SK-N-SH treated with all-trans-retinoic acid at 6 μM for 48 hours (cell line): Measurements from ENCODE around the gene MACROH2A2.
"Not testable (repeated sequence)": the region's sequence is repeated elsewhere in the genome, so short reads cannot be mapped to it uniquely, and the experiment has no call there.

Experiments used
- ATAC-seq: fragments of 200-7000 bp; cut with Tn5 transposase; 3 replicates; pipeline ENCODE4 v1.9.1; 2020; ENCODE audit warnings: mild to moderate bottlenecking, moderate library complexity
- BACH2 ChIP-seq: fragments of 250-450 bp; sonication (Bioruptor Pico); IDR thresholded peaks from 2 replicates; pipeline ENCODE4 v1.9.0; 2021; ENCODE audit warnings: mild to moderate bottlenecking, borderline replicate concordance
- CSDC2 ChIP-seq: fragments of 250-450 bp; sonication (Bioruptor Pico); IDR thresholded peaks from 2 replicates; pipeline ENCODE4 v1.5.0; 2020; ENCODE audit warnings: mild to moderate bottlenecking, moderate library complexity
- GLIS3 ChIP-seq: fragments of 250-450 bp; sonication (Bioruptor Pico); IDR thresholded peaks from 2 replicates; pipeline ENCODE4 v1.5.0; 2020; ENCODE audit warnings: mild to moderate bottlenecking, moderate library complexity
- OSR1 ChIP-seq: fragments of 250-450 bp; sonication (Bioruptor Pico); IDR thresholded peaks from 2 replicates; pipeline ENCODE4 v1.8.0; 2022; ENCODE audit warnings: moderate library complexity, mild to moderate bottlenecking, inconsistent platforms
- PPARA ChIP-seq: fragments of 250-450 bp; sonication (Bioruptor Pico); IDR thresholded peaks from 2 replicates; pipeline ENCODE4 v1.5.0; 2020; ENCODE audit warnings: mild to moderate bottlenecking, borderline replicate concordance
- RARB ChIP-seq: fragments of 250-450 bp; sonication (Bioruptor Pico); IDR thresholded peaks from 2 replicates; pipeline ENCODE4 v1.8.0; 2021; ENCODE audit warnings: mild to moderate bottlenecking, moderate library complexity
- SNAI2 ChIP-seq: fragments of 250-450 bp; sonication (Bioruptor Pico); IDR thresholded peaks from 2 replicates; pipeline ENCODE4 v1.5.0; 2020; ENCODE audit warnings: mild to moderate bottlenecking, moderate library complexity
- TCF4 ChIP-seq: fragments of 250-450 bp; sonication (Bioruptor Pico); IDR thresholded peaks from 2 replicates; pipeline ENCODE4 v1.8.0; 2021; ENCODE audit warnings: mild to moderate bottlenecking, moderate library complexity, borderline replicate concordance
- TOX ChIP-seq: fragments of 250-450 bp; sonication (Bioruptor Pico); IDR thresholded peaks from 2 replicates; pipeline ENCODE4 v1.8.0; 2021; ENCODE audit warnings: mild to moderate bottlenecking, moderate library complexity, borderline replicate concordance
- ZC3H10 ChIP-seq: fragments of 250-450 bp; sonication (Bioruptor Pico); IDR thresholded peaks from 2 replicates; pipeline ENCODE4 v1.5.1; 2021; ENCODE audit warnings: mild to moderate bottlenecking, moderate library complexity
- ZFP3 ChIP-seq: fragments of 250-450 bp; sonication (Bioruptor Pico); IDR thresholded peaks from 2 replicates; pipeline ENCODE4 v1.5.0; 2020; ENCODE audit warnings: mild to moderate bottlenecking, moderate library complexity
- ZNF565 ChIP-seq: fragments of 450-650 bp; formaldehyde crosslinking; conservative IDR thresholded peaks from 2 replicates; pipeline ENCODE4 v1.5.0; 2020; ENCODE audit warnings: low read depth, mild to moderate bottlenecking, moderate library complexity
- ZNF8 ChIP-seq: fragments of 450-650 bp; formaldehyde crosslinking; IDR thresholded peaks from 2 replicates; pipeline ENCODE4 v1.5.0; 2020; ENCODE audit warnings: mild to moderate bottlenecking, moderate library complexity
- TF ChIP-seq, protein P1 (sequence below): fragments of 250-450 bp; sonication (Bioruptor Pico); IDR thresholded peaks from 2 replicates; pipeline ENCODE4 v1.5.0; 2020; ENCODE audit warnings: mild to moderate bottlenecking, moderate library complexity
- TF ChIP-seq, protein P2 (sequence below): fragments of 250-450 bp; sonication (Bioruptor Pico); IDR thresholded peaks from 2 replicates; pipeline ENCODE4 v1.8.0; 2020; ENCODE audit warnings: mild to moderate bottlenecking, moderate library complexity, borderline replicate concordance
- TF ChIP-seq, protein P3 (sequence below): fragments of 250-450 bp; sonication (Bioruptor Pico); IDR thresholded peaks from 2 replicates; pipeline ENCODE4 v1.8.0; 2021; ENCODE audit warnings: low read depth, mild to moderate bottlenecking, moderate library complexity, borderline replicate concordance
- TF ChIP-seq, protein P4 (sequence below): fragments of 250-450 bp; sonication (Bioruptor Pico); IDR thresholded peaks from 2 replicates; pipeline ENCODE4 v1.5.1; 2021; ENCODE audit warnings: mild to moderate bottlenecking, moderate library complexity

The MACROH2A2 gene

DNA sequence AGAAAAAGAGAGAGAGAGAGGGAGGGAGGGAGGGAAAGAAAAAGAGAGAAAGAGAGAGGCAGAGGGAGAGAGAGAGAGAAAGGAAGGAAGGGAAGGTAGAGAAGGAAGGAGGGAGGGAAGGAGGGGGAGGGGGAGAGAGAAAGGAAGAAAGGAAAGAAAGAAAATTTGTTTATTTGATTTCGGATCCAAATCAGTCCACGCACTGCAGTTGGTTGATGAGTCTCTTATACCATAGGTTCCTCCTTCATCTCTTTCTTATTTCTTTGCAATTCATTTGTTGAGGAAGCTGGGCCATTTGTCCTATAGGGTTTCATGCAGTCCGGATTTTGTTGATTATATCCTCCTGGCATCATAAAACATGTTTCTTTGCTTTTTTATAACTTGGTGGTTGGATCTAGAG, 45.6 kb downstream of the MACROH2A2 start (continued):
- TF ChIP-seq, protein P1, sequence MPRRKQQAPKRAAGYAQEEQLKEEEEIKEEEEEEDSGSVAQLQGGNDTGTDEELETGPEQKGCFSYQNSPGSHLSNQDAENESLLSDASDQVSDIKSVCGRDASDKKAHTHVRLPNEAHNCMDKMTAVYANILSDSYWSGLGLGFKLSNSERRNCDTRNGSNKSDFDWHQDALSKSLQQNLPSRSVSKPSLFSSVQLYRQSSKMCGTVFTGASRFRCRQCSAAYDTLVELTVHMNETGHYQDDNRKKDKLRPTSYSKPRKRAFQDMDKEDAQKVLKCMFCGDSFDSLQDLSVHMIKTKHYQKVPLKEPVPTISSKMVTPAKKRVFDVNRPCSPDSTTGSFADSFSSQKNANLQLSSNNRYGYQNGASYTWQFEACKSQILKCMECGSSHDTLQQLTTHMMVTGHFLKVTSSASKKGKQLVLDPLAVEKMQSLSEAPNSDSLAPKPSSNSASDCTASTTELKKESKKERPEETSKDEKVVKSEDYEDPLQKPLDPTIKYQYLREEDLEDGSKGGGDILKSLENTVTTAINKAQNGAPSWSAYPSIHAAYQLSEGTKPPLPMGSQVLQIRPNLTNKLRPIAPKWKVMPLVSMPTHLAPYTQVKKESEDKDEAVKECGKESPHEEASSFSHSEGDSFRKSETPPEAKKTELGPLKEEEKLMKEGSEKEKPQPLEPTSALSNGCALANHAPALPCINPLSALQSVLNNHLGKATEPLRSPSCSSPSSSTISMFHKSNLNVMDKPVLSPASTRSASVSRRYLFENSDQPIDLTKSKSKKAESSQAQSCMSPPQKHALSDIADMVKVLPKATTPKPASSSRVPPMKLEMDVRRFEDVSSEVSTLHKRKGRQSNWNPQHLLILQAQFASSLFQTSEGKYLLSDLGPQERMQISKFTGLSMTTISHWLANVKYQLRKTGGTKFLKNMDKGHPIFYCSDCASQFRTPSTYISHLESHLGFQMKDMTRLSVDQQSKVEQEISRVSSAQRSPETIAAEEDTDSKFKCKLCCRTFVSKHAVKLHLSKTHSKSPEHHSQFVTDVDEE (CRISPR knock-in tag), result no peak
- TF ChIP-seq GLIS3 (no peak), ZNF565 (CRISPR knock-in tag) (no peak), ZFP3 (CRISPR knock-in tag) (no peak)
- TF ChIP-seq, protein P2, sequence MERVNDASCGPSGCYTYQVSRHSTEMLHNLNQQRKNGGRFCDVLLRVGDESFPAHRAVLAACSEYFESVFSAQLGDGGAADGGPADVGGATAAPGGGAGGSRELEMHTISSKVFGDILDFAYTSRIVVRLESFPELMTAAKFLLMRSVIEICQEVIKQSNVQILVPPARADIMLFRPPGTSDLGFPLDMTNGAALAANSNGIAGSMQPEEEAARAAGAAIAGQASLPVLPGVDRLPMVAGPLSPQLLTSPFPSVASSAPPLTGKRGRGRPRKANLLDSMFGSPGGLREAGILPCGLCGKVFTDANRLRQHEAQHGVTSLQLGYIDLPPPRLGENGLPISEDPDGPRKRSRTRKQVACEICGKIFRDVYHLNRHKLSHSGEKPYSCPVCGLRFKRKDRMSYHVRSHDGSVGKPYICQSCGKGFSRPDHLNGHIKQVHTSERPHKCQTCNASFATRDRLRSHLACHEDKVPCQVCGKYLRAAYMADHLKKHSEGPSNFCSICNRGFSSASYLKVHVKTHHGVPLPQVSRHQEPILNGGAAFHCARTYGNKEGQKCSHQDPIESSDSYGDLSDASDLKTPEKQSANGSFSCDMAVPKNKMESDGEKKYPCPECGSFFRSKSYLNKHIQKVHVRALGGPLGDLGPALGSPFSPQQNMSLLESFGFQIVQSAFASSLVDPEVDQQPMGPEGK (CRISPR knock-in tag), result no peak

DNA sequence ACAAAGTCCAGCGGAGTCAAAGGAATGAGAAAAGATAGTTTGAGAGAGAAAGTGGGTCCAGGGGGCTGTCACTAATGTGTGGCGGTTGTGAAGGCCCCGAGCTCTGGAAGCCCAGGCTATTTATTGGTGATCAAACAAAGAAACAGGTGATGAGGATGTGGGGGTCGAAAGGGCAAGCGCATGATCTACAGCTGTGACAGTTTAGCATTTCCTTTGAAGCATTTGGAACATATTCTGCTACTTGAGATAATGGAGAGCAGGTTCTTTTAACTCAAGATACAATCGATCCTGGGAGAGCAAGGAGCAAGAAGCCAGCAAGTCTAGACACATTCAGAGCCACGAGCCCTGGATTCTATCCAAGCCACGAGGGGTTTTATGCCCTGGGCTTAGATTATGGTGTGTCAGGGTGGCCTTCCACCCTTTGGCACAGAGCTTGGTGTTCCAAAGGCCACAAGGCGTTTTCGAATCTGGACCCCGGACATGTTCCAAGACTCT, 48.5 kb downstream of the MACROH2A2 start:
- not testable (repeated sequence) for ATAC-seq

DNA sequence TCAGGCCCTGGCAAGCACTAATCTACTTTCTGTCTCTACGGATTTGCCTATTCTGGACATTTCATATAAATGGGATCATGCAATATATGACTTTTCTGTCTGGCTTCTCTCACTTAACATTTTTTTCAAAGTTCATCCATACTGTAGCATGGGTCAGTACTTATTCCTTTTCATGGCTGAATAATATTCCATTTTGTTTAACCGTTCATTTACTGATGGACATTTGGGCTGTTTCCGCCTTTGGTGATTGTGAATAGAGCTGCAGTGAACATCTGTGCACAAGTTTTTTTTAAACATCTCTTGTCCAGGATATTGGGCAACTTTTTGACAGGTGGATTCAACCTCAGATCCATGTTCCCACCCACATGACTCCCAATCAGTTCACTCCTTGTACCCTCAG, 49.0 kb downstream of the MACROH2A2 start:
- TF ChIP-seq, protein P3, sequence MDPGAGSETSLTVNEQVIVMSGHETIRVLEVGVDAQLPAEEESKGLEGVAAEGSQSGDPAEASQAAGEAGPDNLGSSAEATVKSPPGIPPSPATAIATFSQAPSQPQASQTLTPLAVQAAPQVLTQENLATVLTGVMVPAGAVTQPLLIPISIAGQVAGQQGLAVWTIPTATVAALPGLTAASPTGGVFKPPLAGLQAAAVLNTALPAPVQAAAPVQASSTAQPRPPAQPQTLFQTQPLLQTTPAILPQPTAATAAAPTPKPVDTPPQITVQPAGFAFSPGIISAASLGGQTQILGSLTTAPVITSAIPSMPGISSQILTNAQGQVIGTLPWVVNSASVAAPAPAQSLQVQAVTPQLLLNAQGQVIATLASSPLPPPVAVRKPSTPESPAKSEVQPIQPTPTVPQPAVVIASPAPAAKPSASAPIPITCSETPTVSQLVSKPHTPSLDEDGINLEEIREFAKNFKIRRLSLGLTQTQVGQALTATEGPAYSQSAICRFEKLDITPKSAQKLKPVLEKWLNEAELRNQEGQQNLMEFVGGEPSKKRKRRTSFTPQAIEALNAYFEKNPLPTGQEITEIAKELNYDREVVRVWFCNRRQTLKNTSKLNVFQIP (CRISPR knock-in tag), result no peak
- TF ChIP-seq BACH2 (CRISPR knock-in tag) (no peak), GLIS3 (no peak), TOX (no peak), SNAI2 (CRISPR knock-in tag) (no peak), PPARA (CRISPR knock-in tag) (no peak), ZC3H10 (CRISPR knock-in tag) (no peak), CSDC2 (CRISPR knock-in tag) (no peak), RARB (CRISPR knock-in tag) (no peak), OSR1 (CRISPR knock-in tag) (no peak), ZNF8 (no peak), TCF4 (CRISPR knock-in tag) (no peak)
- TF ChIP-seq, protein P1 (CRISPR knock-in tag), result no peak
- TF ChIP-seq, protein P2 (CRISPR knock-in tag), result no peak
- TF ChIP-seq, protein P4, sequence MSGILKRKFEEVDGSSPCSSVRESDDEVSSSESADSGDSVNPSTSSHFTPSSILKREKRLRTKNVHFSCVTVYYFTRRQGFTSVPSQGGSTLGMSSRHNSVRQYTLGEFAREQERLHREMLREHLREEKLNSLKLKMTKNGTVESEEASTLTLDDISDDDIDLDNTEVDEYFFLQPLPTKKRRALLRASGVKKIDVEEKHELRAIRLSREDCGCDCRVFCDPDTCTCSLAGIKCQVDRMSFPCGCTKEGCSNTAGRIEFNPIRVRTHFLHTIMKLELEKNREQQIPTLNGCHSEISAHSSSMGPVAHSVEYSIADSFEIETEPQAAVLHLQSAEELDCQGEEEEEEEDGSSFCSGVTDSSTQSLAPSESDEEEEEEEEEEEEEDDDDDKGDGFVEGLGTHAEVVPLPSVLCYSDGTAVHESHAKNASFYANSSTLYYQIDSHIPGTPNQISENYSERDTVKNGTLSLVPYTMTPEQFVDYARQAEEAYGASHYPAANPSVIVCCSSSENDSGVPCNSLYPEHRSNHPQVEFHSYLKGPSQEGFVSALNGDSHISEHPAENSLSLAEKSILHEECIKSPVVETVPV (CRISPR knock-in tag), result no peak
- TF ChIP-seq, all 23 proteins: peak for 0
- ATAC-seq, result no peak
